ENCODE measurements around the gene SH3BP5. TPM values are rescaled to one million over a fixed set of nuclear protein-coding genes. Genes with fewer than 3 reads are reported as not detected.

SH3BP5 gene
- total RNA-seq, 1 donor from 2014 or later = 110 TPM

DNA sequence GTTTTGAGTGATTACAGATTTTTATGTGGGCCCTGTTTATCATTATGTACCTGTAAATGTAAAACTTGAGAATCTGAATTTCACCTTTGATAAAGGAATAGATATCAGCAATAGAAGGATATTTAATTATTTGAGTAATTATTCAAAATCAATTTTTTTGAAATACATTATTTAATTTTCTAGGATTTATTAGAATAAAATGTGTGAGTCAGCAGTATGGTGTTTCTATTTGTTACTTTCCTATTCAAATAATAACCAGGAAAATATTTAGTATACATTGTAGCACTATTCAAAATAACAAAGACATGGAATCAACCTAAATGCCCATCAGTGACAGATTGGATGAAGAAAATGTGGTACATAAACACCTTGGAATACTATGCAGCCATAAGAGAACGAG is 104.2 kb downstream of the SH3BP5 start:
- intact Hi-C loops (cut with DNase I) = no loop called here
- Histone ChIP-seq H3K4me3 (no peak overlapping the region), H3K27ac (no peak overlapping the region), H3K4me1 (no peaks in the 10 kb centered on the region), H3K9me3 (no peaks in the 10 kb centered on the region), H3K36me3 (peaks cover 99% of the 10 kb centered on the region), H3K27me3 (no peaks in the 10 kb centered on the region)
- DNase-seq = no peak
- TF ChIP-seq, protein P1, sequence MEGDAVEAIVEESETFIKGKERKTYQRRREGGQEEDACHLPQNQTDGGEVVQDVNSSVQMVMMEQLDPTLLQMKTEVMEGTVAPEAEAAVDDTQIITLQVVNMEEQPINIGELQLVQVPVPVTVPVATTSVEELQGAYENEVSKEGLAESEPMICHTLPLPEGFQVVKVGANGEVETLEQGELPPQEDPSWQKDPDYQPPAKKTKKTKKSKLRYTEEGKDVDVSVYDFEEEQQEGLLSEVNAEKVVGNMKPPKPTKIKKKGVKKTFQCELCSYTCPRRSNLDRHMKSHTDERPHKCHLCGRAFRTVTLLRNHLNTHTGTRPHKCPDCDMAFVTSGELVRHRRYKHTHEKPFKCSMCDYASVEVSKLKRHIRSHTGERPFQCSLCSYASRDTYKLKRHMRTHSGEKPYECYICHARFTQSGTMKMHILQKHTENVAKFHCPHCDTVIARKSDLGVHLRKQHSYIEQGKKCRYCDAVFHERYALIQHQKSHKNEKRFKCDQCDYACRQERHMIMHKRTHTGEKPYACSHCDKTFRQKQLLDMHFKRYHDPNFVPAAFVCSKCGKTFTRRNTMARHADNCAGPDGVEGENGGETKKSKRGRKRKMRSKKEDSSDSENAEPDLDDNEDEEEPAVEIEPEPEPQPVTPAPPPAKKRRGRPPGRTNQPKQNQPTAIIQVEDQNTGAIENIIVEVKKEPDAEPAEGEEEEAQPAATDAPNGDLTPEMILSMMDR (IDR thresholded peaks at IDR 0.05) = no peak
- ATAC-seq = no peak

DNA sequence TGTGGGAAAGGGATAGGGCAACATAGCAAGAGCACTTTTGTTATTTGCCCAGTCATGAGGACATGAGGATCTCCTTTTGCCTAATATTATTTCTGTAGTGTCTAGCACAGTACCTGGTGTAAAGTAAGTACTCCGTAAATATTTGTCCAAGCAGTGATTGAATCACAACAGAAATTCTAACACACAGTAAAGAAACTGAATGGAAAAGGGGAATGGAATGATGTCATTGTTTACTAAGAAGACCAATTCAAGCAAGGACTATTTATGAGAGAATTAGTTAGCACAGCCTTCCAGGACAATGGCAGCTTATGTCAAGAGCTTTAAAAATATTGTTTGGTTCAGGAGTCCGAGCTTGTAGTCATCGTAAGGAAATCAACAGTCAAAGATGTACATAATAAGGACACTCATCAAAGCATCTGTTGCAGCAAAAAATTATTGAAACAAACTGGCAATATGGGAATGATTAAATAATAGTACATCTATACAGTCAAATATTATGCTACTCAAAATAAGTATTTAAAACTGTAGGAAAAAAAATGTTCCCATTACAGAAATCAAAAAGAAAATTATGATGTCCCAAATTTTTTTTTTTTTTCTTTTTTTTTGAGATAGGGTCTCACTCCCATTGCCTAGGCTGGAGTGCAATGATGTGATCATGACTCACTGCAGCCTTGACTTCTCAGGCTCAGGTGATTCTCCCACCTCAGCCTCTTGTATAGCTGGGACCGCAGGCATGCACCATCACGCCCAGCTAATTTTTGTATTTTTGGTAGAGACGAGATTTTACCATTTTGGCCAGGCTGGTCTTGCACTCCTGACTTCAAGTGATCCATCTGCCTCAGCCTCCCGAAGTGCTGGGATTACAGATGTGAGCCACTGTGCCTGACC is 108.5 kb downstream of the SH3BP5 start:
- H3K36me3 ChIP-seq = peaks cover 100% of the 10 kb centered on the region
- ATAC-seq (no peak), DNase-seq (no peak)
- no peaks in the 10 kb centered on the region for H3K27me3 ChIP-seq
- H3K4me3 ChIP-seq = no peak overlapping the region
- no peak overlapping the region for H3K27ac ChIP-seq
- intact Hi-C loops (cut with DNase I) = no loop called here
- TF ChIP-seq, protein P1 (IDR thresholded peaks at IDR 0.05) = no peak
- H3K4me1 ChIP-seq = no peaks in the 10 kb centered on the region
- H3K9me3 ChIP-seq = no peaks in the 10 kb centered on the region

DNA sequence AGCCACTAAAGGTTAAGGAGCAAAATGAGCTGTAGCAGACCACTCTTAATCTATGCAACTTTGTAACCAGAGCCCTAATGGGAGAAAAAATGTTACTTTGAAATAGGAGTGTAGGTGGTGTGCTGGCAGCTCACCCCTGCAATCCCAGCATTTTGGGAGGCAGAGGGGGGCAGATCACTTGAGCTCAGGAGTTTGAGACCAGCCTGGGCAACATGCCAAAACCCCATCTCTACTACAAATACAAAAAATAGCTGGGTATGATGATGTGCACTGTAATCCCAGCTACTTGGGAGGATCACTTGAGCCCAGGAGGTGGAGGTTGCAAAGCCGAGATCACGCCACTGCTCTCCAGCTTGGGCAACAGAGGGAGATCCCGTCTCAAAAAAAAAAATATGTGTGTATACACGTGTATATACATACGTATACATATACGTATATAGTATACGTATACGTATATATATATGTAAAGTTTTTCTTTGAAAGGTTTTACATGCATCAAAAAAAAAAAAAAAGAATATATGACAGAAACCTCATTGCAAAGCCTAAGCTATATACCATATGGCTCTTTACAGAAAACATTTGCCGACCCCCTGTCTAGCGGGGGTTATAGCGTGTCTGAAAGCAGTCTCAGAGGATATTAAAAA is 110.7 kb downstream of the SH3BP5 start:
- H3K4me3 ChIP-seq = no peak overlapping the region
- no peaks in the 10 kb centered on the region for H3K9me3 ChIP-seq
- TF ChIP-seq, protein P1 (IDR thresholded peaks at IDR 0.05) = no peak
- ATAC-seq (no peak), DNase-seq (no peak)
- no peaks in the 10 kb centered on the region for H3K4me1 ChIP-seq
- peaks cover 96% of the 10 kb centered on the region for H3K36me3 ChIP-seq
- no peak overlapping the region for H3K27ac ChIP-seq
- intact Hi-C loops (cut with DNase I) = no loop called here
- no peaks in the 10 kb centered on the region for H3K27me3 ChIP-seq

DNA sequence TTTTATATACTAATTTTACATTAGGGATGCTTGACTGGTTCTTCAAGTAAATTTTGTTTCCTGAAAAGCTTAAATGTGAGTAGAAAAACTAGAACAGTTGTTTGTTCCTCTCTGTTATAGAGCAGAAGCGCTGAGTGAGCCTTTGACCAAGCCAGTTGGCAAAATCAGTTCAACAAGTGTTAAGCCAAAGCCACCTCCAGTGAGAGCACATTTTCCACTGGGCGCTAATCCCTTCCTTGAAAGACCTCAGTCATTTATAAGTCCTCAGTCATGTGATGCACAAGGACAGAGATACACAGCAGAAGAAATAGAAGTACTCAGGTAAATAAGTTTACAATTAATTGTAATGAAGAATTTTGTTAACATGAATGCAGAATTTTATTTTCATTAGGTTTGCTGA is 111.7 kb downstream of the SH3BP5 start:
- ATAC-seq = no peak
- intact Hi-C loops (cut with DNase I) = no loop called here
- peaks cover 87% of the 10 kb centered on the region for H3K36me3 ChIP-seq

DNA sequence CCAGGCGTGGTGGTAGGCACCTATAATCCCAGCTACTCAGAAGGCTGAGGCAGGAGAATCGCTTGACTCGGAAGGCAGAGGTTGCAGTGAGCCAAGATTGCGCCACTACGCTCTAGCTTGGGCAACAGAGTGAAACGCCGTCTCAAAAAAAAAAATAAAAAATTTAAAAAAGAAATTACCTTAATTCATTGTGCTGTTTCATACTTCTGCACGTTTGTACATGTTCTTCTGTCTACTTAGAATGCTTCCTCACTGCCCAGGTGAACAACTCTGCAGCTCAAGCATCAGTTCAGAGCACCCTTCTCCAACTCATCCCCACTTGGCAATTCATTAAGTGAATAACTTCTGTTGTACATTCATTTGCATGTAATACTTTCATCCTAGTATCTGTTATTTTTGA is 112.3 kb downstream of the SH3BP5 start:
- ATAC-seq = no peak
- intact Hi-C loops (cut with DNase I) = no loop called here
- H3K36me3 ChIP-seq = peaks cover 87% of the 10 kb centered on the region

More for the DNA sequence above, 111.7 kb downstream of the SH3BP5 start:
- TF ChIP-seq, protein P1 (IDR thresholded peaks at IDR 0.05) = no peak
- no peak overlapping the region for H3K27ac ChIP-seq
- no peaks in the 10 kb centered on the region for H3K27me3 ChIP-seq
- no peak for DNase-seq
- no peaks in the 10 kb centered on the region for H3K9me3 ChIP-seq
- peaks cover 7% of the 10 kb centered on the region for H3K4me1 ChIP-seq
- H3K4me3 ChIP-seq = no peak overlapping the region

More for the DNA sequence above, 112.3 kb downstream of the SH3BP5 start:
- Histone ChIP-seq H3K4me3 (no peak overlapping the region), H3K9me3 (no peaks in the 10 kb centered on the region), H3K4me1 (peaks cover 7% of the 10 kb centered on the region), H3K27me3 (no peaks in the 10 kb centered on the region), H3K27ac (no peak overlapping the region)
- no peak for DNase-seq
- TF ChIP-seq, protein P1 (IDR thresholded peaks at IDR 0.05) = no peak

All from upper lobe of right lung (tissue), 1 donor.